Stomach (tissue), 4 donors: ENCODE results near the gene TRAF3IP3.

Experiments
- CTCF ChIP-seq, 7 experiments: fragments of 450-650 bp in 4 of 7; fragments of 200-600 bp in 3 of 7; sonication (generic) in 3 of 7; IDR thresholded peaks; one replicate each; pipeline ENCODE4 v1.5.1; 2016 to 2019; ENCODE audit warnings: antibody characterized with exemption in 7 of 7, control low read depth in 2 of 7, mild to moderate bottlenecking in 1 of 7
- EP300 ChIP-seq: sonication (generic); formaldehyde crosslinking; IDR thresholded peaks from one replicate; pipeline ENCODE4 v1.6.1; 2017; ENCODE audit warnings: antibody characterized with exemption
- POLR2A ChIP-seq, 4 donors: fragments of 450-650 bp; IDR thresholded peaks; one replicate each; pipeline ENCODE4 v1.6.1; 2016; ENCODE audit warnings: antibody characterized with exemption in 4 of 4, control low read depth in 2 of 4, mild to moderate bottlenecking in 1 of 4, moderate library complexity in 1 of 4
- POLR2AphosphoS5 ChIP-seq, 3 donors: sonication (generic); formaldehyde crosslinking; IDR thresholded peaks; one replicate each; pipeline ENCODE4 v1.6.1; 2016; ENCODE audit warnings: antibody characterized with exemption in 3 of 3

GRCh38 chr1:209742409-209743144, 13.3 kb upstream of the TRAF3IP3 start:
- no peak for TF ChIP-seq POLR2AphosphoS5 (IDR thresholded peaks at IDR 0.05)
- TF ChIP-seq CTCF (IDR thresholded peaks at IDR 0.05): no peak
- no peak for TF ChIP-seq POLR2A (IDR thresholded peaks at IDR 0.05)
- TF ChIP-seq EP300: no peak
